OCI-LY1 (cell line): ENCODE results near the gene ACACA.

Experiments
- H2AFZ ChIP-seq: fragments of 200-600 bp; sonication (generic), shearing (Covaris generic); 2 replicates; pipeline ENCODE4 v1.6.0; 2014; ENCODE audit warnings: antibody characterized with exemption, mild to moderate bottlenecking, low read length
- H3F3A ChIP-seq: fragments of 200-600 bp; sonication (generic), shearing (Covaris generic); 2 replicates; pipeline ENCODE4 v1.6.0; 2014; ENCODE audit warnings: mild to moderate bottlenecking, antibody characterized with exemption, low read length, moderate library complexity; ENCODE audit not compliant: insufficient read depth
- H3K27ac ChIP-seq: fragments of 200-600 bp; sonication (generic); 2 replicates; pipeline ENCODE4 v1.5.1; 2014; ENCODE audit warnings: low read length, mixed run types, mild to moderate bottlenecking, low read depth; ENCODE audit not compliant: poor library complexity, severe bottlenecking
- H3K27me3 ChIP-seq: fragments of 200-600 bp; sonication (generic); 2 replicates; pipeline ENCODE4 v1.6.0; 2014; ENCODE audit warnings: antibody characterized with exemption, mild to moderate bottlenecking, low read length, moderate library complexity; ENCODE audit not compliant: insufficient read depth
- H3K36me3 ChIP-seq: fragments of 200-600 bp; sonication (generic); 2 replicates; pipeline ENCODE4 v1.6.1; 2014; ENCODE audit warnings: mild to moderate bottlenecking, antibody characterized with exemption, low read length, moderate library complexity, mixed read lengths; ENCODE audit not compliant: insufficient read depth
- H3K4me1 ChIP-seq: fragments of 200-600 bp; sonication (generic); 2 replicates; pipeline ENCODE4 v1.5.1; 2014; ENCODE audit warnings: mild to moderate bottlenecking, low read length, moderate library complexity; ENCODE audit not compliant: insufficient read depth, severe bottlenecking
- H3K4me2 ChIP-seq: fragments of 200-600 bp; sonication (generic), shearing (Covaris generic); 2 replicates; pipeline ENCODE4 v1.6.1; 2014; ENCODE audit warnings: low read length
- H3K4me3 ChIP-seq: fragments of 200-600 bp; sonication (generic); 2 replicates; pipeline ENCODE4 v1.5.1; 2014; ENCODE audit warnings: low read length, low read depth, mild to moderate bottlenecking, mixed read lengths; ENCODE audit not compliant: poor library complexity, severe bottlenecking
- H3K79me2 ChIP-seq: fragments of 200-600 bp; shearing (Covaris generic); 2 replicates; pipeline ENCODE4 v1.6.1; 2016; ENCODE audit warnings: mixed run types, low read length, mixed read lengths; ENCODE audit not compliant: insufficient read depth
- H3K9ac ChIP-seq: fragments of 200-600 bp; sonication (generic), shearing (Covaris generic); 2 replicates; pipeline ENCODE4 v1.6.1; 2014; ENCODE audit warnings: mild to moderate bottlenecking, low read length, mixed read lengths
- H3K9me2 ChIP-seq: fragments of 200-600 bp; sonication (generic), shearing (Covaris generic); 2 replicates; pipeline ENCODE4 v1.6.1; 2014; ENCODE audit warnings: low read depth, mild to moderate bottlenecking, low read length, mixed read lengths
- H3K9me3 ChIP-seq: fragments of 200-600 bp; shearing (Covaris generic); 2 replicates; pipeline ENCODE4 v1.6.1; 2014; ENCODE audit warnings: low read length, mixed read lengths
- H4K20me1 ChIP-seq: fragments of 200-600 bp; sonication (generic), shearing (Covaris generic); 2 replicates; pipeline ENCODE4 v1.6.0; 2016; ENCODE audit warnings: mild to moderate bottlenecking, low read length; ENCODE audit not compliant: insufficient read depth
- EZH2 ChIP-seq: fragments of 200-600 bp; sonication (generic), shearing (Covaris generic); IDR thresholded peaks from 2 replicates; pipeline ENCODE4 v1.8.0; 2017; ENCODE audit warnings: borderline replicate concordance, mixed run types, mild to moderate bottlenecking, antibody characterized with exemption, low read length, moderate library complexity, mixed read lengths
- TF ChIP-seq, protein P1 (sequence below): fragments of 200-600 bp; sonication (generic), shearing (Covaris generic); IDR thresholded peaks from 2 replicates; pipeline ENCODE4 v1.5.1; 2017; ENCODE audit warnings: mild to moderate bottlenecking, antibody characterized with exemption, low read length, moderate library complexity, mixed read lengths

ACACA gene

DNA sequence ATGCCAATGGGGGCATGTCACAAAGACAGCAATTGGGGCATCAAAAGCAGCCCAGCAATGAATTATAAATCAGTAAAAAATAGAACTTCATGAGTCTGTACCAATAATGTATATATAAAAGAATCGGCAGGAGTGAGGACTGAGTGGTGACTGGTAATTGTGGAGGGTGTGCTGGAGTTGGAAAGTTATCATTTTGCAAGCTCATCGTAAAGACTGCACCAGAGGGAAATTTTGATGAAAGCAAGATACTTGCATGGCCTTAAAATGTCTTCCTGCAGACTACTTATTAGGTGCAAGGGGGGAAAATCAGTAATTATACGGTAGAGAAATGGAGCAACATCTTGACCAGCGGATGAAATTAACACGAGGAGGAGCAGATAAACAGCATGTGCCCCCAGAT is 319.0 kb downstream of the ACACA start:
- no peaks in the 10 kb centered on the region for H3F3A ChIP-seq
- no peaks in the 10 kb centered on the region for H3K9me3 ChIP-seq
- H3K4me1 ChIP-seq, result peaks cover 3% of the 10 kb centered on the region
- no peaks in the 10 kb centered on the region for H3K27me3 ChIP-seq
- no peak overlapping the region for H3K4me2 ChIP-seq
- no peak for TF ChIP-seq EZH2
- TF ChIP-seq, protein P1, sequence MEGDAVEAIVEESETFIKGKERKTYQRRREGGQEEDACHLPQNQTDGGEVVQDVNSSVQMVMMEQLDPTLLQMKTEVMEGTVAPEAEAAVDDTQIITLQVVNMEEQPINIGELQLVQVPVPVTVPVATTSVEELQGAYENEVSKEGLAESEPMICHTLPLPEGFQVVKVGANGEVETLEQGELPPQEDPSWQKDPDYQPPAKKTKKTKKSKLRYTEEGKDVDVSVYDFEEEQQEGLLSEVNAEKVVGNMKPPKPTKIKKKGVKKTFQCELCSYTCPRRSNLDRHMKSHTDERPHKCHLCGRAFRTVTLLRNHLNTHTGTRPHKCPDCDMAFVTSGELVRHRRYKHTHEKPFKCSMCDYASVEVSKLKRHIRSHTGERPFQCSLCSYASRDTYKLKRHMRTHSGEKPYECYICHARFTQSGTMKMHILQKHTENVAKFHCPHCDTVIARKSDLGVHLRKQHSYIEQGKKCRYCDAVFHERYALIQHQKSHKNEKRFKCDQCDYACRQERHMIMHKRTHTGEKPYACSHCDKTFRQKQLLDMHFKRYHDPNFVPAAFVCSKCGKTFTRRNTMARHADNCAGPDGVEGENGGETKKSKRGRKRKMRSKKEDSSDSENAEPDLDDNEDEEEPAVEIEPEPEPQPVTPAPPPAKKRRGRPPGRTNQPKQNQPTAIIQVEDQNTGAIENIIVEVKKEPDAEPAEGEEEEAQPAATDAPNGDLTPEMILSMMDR, result no peak
- no peak overlapping the region for H3K4me3 ChIP-seq
- no peak overlapping the region for H3K27ac ChIP-seq
- no peak overlapping the region for H2AFZ ChIP-seq
- peaks cover 81% of the 10 kb centered on the region for H3K36me3 ChIP-seq
- no peak overlapping the region for H3K9ac ChIP-seq
- H3K9me2 ChIP-seq, result no peaks in the 10 kb centered on the region
- H4K20me1 ChIP-seq, result no peaks in the 10 kb centered on the region
- H3K79me2 ChIP-seq, result no peaks in the 10 kb centered on the region

DNA sequence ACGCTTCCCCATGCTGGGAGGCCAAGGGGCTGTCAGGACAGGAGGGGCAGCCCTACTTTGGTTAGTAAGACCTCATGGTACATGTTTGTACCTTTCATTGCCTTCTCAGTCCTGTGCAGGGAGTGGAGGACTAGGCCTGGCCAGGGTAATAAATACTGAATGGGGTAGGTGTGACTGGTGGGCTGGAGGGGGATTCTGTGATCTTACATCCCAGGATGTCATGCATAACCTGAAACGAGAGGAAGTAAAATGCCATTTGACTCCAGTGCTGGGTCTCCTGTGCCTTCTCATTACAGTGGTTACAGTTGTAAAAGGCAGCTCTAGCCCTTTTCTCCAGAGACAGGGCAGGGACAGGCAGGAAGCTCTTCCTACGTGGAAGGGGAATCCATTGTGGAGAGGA is 319.7 kb downstream of the ACACA start:
- H3K27me3 ChIP-seq, result no peaks in the 10 kb centered on the region
- H3K9me2 ChIP-seq, result no peaks in the 10 kb centered on the region
- no peaks in the 10 kb centered on the region for H3K9me3 ChIP-seq
- no peak overlapping the region for H3K4me3 ChIP-seq
- TF ChIP-seq, protein P1, result no peak
- TF ChIP-seq EZH2, result no peak
- H4K20me1 ChIP-seq, result no peaks in the 10 kb centered on the region
- peaks cover 3% of the 10 kb centered on the region for H3K4me1 ChIP-seq
- H3K9ac ChIP-seq, result no peak overlapping the region
- H3K79me2 ChIP-seq, result no peaks in the 10 kb centered on the region
- H3F3A ChIP-seq, result no peaks in the 10 kb centered on the region
- no peak overlapping the region for H3K27ac ChIP-seq
- H3K4me2 ChIP-seq, result no peak overlapping the region
- H3K36me3 ChIP-seq, result peaks cover 74% of the 10 kb centered on the region
- no peak overlapping the region for H2AFZ ChIP-seq

DNA sequence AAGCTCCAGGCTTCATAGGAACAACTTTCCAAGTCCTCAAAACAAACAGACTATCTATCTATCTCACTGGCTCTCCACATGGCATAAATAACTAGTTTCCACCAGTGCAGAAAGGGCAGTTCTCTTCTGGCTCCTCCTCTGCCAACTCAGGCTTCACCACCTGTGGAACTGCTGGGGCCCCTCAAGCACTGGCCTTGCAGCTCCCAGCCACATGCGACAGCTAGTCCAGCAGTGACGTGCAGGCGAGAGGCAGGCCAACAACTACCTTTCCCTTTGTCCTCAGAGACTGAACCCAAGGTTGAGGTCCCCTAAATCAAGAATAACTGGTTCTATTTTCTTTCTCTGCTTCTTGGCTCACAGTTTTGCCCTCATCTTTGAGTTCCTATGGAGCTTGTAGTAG is 320.3 kb downstream of the ACACA start:
- Histone ChIP-seq H3K27ac (no peak overlapping the region), H3K36me3 (peaks cover 71% of the 10 kb centered on the region), H3K9me3 (no peaks in the 10 kb centered on the region), H4K20me1 (no peaks in the 10 kb centered on the region), H3K9me2 (no peaks in the 10 kb centered on the region), H3F3A (no peaks in the 10 kb centered on the region), H3K79me2 (no peaks in the 10 kb centered on the region), H3K4me3 (no peak overlapping the region), H3K27me3 (no peaks in the 10 kb centered on the region), H3K4me2 (no peak overlapping the region), H2AFZ (no peak overlapping the region), H3K4me1 (peaks cover 3% of the 10 kb centered on the region), H3K9ac (no peak overlapping the region)
- TF ChIP-seq, protein P1, result no peak
- no peak for TF ChIP-seq EZH2
